ENCODE measurements around the gene RPL41. TPM values are rescaled to one million over a fixed set of nuclear protein-coding genes. Genes with fewer than 3 reads are reported as not detected.

RPL41 gene
- total and polyA plus RNA-seq, 10 of the 15 experiments (the other 5 are each of a cell fraction or from before 2014, with no cell fraction given) = 4,144 to 19,112 (median 8,004) TPM

DNA sequence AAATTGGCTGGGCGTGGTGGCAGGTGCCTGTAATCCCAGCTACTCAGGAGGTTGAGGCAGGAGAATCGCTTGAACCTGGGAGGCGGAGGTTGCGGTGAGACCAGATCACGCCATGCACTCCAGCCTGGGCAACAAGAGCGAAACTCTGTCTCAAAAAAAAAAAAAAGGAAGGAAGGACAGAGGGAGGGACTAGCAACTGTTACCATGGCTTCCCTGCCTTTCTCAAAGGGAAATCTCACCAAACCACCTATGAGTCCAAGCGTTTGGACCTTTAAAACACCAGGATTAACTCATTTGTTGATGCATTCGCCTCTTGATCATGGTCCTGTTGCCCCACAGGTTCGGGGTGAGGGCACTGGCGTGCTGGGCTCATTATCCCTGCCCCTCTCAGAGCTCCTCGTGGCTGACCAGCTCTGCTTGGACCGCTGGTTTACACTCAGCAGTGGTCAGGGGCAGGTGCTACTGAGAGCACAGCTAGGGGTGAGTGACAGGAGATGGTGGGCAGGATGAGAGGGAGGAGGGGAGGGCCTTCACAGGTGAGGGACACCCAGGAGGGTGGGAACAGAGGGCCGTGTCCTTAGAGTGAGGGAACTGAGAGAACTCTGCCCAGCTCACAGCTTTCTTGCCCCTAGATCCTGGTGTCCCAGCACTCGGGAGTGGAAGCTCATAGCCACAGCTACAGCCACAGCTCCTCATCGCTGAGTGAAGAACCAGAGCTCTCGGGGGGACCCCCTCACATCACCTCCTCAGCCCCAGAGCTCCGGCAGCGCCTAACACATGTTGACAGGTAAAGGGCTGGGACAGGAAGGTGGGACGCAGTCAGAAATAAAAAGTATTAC, 25.7 kb downstream of the RPL41 start (continued):
- TF ChIP-seq, protein P1, sequence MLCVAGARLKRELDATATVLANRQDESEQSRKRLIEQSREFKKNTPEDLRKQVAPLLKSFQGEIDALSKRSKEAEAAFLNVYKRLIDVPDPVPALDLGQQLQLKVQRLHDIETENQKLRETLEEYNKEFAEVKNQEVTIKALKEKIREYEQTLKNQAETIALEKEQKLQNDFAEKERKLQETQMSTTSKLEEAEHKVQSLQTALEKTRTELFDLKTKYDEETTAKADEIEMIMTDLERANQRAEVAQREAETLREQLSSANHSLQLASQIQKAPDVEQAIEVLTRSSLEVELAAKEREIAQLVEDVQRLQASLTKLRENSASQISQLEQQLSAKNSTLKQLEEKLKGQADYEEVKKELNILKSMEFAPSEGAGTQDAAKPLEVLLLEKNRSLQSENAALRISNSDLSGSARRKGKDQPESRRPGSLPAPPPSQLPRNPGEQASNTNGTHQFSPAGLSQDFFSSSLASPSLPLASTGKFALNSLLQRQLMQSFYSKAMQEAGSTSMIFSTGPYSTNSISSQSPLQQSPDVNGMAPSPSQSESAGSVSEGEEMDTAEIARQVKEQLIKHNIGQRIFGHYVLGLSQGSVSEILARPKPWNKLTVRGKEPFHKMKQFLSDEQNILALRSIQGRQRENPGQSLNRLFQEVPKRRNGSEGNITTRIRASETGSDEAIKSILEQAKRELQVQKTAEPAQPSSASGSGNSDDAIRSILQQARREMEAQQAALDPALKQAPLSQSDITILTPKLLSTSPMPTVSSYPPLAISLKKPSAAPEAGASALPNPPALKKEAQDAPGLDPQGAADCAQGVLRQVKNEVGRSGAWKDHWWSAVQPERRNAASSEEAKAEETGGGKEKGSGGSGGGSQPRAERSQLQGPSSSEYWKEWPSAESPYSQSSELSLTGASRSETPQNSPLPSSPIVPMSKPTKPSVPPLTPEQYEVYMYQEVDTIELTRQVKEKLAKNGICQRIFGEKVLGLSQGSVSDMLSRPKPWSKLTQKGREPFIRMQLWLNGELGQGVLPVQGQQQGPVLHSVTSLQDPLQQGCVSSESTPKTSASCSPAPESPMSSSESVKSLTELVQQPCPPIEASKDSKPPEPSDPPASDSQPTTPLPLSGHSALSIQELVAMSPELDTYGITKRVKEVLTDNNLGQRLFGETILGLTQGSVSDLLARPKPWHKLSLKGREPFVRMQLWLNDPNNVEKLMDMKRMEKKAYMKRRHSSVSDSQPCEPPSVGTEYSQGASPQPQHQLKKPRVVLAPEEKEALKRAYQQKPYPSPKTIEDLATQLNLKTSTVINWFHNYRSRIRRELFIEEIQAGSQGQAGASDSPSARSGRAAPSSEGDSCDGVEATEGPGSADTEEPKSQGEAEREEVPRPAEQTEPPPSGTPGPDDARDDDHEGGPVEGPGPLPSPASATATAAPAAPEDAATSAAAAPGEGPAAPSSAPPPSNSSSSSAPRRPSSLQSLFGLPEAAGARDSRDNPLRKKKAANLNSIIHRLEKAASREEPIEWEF (IDR thresholded peaks at IDR 0.05; ENCODE audit: insufficient replicate concordance, low read depth, low read length) = no peak
- TF ChIP-seq POLR2AphosphoS2 (IDR thresholded peaks at IDR 0.05; ENCODE audit: low read depth, low read length) = no peak
- TF ChIP-seq BCL11A (IDR thresholded peaks at IDR 0.05; ENCODE audit: low read depth, low read length) = no peak

DNA sequence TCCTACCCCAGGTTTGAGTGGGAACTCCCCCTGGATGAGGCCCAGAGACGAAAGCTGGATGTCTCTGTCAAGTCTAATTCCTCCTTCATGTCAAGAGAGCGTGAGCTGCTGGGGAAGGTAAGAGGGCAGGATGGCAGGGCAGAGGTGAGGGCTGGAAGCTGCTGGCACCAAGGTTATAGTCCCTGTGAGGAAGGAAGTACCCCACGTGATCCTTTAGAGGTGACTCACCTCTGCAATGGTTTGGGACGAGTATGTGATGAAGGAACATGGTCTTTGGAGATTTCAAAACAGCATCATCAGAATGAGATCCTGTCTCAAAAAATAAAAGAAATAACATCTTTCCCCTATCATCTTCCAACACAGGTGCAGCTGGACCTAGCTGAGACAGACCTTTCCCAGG, 26.8 kb downstream of the RPL41 start:
- DNase-seq (ENCODE audit: low read depth, low spot score) (no peak), FAIRE-seq (no peak), ATAC-seq (no peak)
- no peak overlapping the region for H3K4me3 ChIP-seq
- H3K9ac ChIP-seq (ENCODE audit: control insufficient read depth, insufficient read depth, low read length) = no peak overlapping the region
- no peaks in the 10 kb centered on the region for H3K9me3 ChIP-seq (replicated peaks; ENCODE audit: control insufficient read depth, insufficient read depth, low read length)
- H3K27me3 ChIP-seq (replicated peaks in 1 of 2; ENCODE audit: control insufficient read depth in 2 of 2, insufficient read depth in 2 of 2, low read length in 1 of 2) = no peaks in the 10 kb centered on the region
- ChIA-PET RAD21 (ENCODE audit: unreplicated experiment) (no interaction called here), SMC1A (ENCODE audit: uncharacterized antibody, unreplicated experiment) (interaction anchor here (0.8 to 1.2 kb wide), 2 partner anchors 9 to 14 kb away, joined by 3 read pairs; partner anchors contain the start of gene MYL6B), CTCF (interaction anchor here (1.0 to 1.2 kb wide), 4 partner anchors 14 to 115 kb away, joined by 3 to 4 read pairs (median 3); partner anchors contain the start of genes ANKRD52 and ESYT1), POLR2A (interaction anchor here (1.2 to 2.2 kb wide), 3 partner anchors 10 to 23 kb away, joined by 3 to 6 read pairs (median 4); partner anchors contain the start of gene ESYT1)
- TF ChIP-seq CEBPB (IDR thresholded peaks at IDR 0.05; ENCODE audit: borderline replicate concordance in 1 of 2, low read depth in 2 of 2, low read length in 2 of 2) (no peak), IKZF1 (conservative IDR thresholded peaks at IDR 0.05) (no peak), NRF1 (conservative IDR thresholded peaks at IDR 0.05; ENCODE audit: low read depth, low read length) (no peak), NFYA (IDR thresholded peaks at IDR 0.05; ENCODE audit: borderline replicate concordance, low read depth, low read length) (no peak), POU2F2 (IDR thresholded peaks at IDR 0.05; ENCODE audit: borderline replicate concordance, low read depth, low read length) (no peak), JUND (IDR thresholded peaks at IDR 0.05; ENCODE audit: low read depth, low read length) (no peak), YY1 (IDR thresholded peaks at IDR 0.05; ENCODE audit: low read depth, low read length) (no peak), BACH1 (IDR thresholded peaks at IDR 0.05; ENCODE audit: borderline replicate concordance) (no peak), ZBED1 (IDR thresholded peaks at IDR 0.05; ENCODE audit: borderline replicate concordance) (no peak), ASH2L (IDR thresholded peaks at IDR 0.05; ENCODE audit: borderline replicate concordance, low read depth) (no peak), NR2F1 (conservative IDR thresholded peaks at IDR 0.05) (no peak)
- TF ChIP-seq, protein P2, sequence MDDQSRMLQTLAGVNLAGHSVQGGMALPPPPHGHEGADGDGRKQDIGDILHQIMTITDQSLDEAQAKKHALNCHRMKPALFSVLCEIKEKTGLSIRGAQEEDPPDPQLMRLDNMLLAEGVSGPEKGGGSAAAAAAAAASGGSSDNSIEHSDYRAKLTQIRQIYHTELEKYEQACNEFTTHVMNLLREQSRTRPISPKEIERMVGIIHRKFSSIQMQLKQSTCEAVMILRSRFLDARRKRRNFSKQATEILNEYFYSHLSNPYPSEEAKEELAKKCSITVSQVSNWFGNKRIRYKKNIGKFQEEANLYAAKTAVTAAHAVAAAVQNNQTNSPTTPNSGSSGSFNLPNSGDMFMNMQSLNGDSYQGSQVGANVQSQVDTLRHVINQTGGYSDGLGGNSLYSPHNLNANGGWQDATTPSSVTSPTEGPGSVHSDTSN (IDR thresholded peaks at IDR 0.05; ENCODE audit: insufficient replicate concordance, low read depth, low read length) = no peak
- no peak overlapping the region for H3K4me2 ChIP-seq (ENCODE audit: control insufficient read depth, insufficient read depth)
- no peak overlapping the region for H3K27ac ChIP-seq (ENCODE audit: control insufficient read depth, insufficient read depth)
- WGBS (ENCODE audit: insufficient coverage, insufficient replicate concordance, low lambda C conversion rate, missing lambda C conversion rate) = 50% methylated on average over 4 of the region's 4 CpGs
- intact Hi-C loops (cut with micrococcal nuclease; ENCODE audit: unreplicated experiment) = no loop called here
- in situ Hi-C loops (cut with MboI) = no loop called here
- H3K36me3 ChIP-seq (ENCODE audit: control insufficient read depth in 2 of 2, insufficient read depth in 2 of 2, low read length in 1 of 2) = peaks cover 13 to 16% of the 10 kb centered on the region in 2 experiments
- H3K79me2 ChIP-seq (ENCODE audit: control insufficient read depth, insufficient read depth, low read length) = no peaks in the 10 kb centered on the region
- H2AFZ ChIP-seq (ENCODE audit: control insufficient read depth, low read depth, low read length) = no peak overlapping the region
- H3K4me1 ChIP-seq (ENCODE audit: control insufficient read depth, insufficient read depth, low read length) = no peaks in the 10 kb centered on the region
- no TSS peak for BruUV-seq (replicated peaks)
- no peaks in the 10 kb centered on the region for H4K20me1 ChIP-seq (ENCODE audit: control insufficient read depth, insufficient read depth)
